B cell (primary cell): ENCODE data around the gene ARMC9. TPM values are rescaled to one million over a fixed set of nuclear protein-coding genes. Genes with fewer than 3 reads are reported as not detected.

Experiments
- ATAC-seq: fragments of 200-7000 bp; cut with Tn5 transposase; one replicate; pipeline ENCODE4 v1.10.0; 2021; ENCODE audit warnings: low read depth, mild to moderate bottlenecking, moderate number of reproducible peaks, moderate library complexity
- CTCF ChIA-PET: fragments of 350-600 bp; sonication (Branson Sonifier 250); formaldehyde crosslinking; loops from one replicate; lab custom pipeline; 2021; ENCODE audit warnings: antibody characterized with exemption, inconsistent platforms; lab: Charles Lee
- POLR2A ChIA-PET: fragments of 350-600 bp; sonication (Branson Sonifier 250); formaldehyde crosslinking; loops from one replicate; lab custom pipeline; 2021; ENCODE audit warnings: antibody characterized with exemption; lab: Charles Lee
- DNase-seq: peaks from one replicate; pipeline ENCODE4 v3.0.0; 2013
- H2AFZ ChIP-seq: 2 replicates; pipeline ENCODE4 v1.6.1; 2012; ENCODE audit warnings: mild to moderate bottlenecking, low read depth, low read length; ENCODE audit not compliant: insufficient read depth, poor library complexity, severe bottlenecking
- H3K27ac ChIP-seq, 2 donors: 1 replicate in 1 of 2; 2 replicates in 1 of 2; pipeline ENCODE4 v1.5.1; 2012 to 2013; ENCODE audit warnings: low read length in 2 of 2, mild to moderate bottlenecking in 2 of 2, moderate library complexity in 1 of 2
- H3K27me3 ChIP-seq, 4 experiments: fragments of 200-600 bp in 1 of 4; sonication (generic) in 1 of 4; replicated peaks in 1 of 4; 1 replicate in 2 of 4; 2 replicates in 2 of 4; pipeline versions ENCODE4 v1.6.1 to v1.7.0; 2013 to 2016; ENCODE audit warnings: low read length in 3 of 4, mild to moderate bottlenecking in 2 of 4, mixed read lengths in 1 of 4, moderate library complexity in 1 of 4; ENCODE audit not compliant: insufficient read depth in 4 of 4, control insufficient read depth in 3 of 4; ENCODE audit errors: control extremely low read depth in 1 of 4
- H3K36me3 ChIP-seq, 2 experiments: replicated peaks in 1 of 2; 1 replicate in 1 of 2; 2 replicates in 1 of 2; pipeline versions ENCODE4 v1.6.1 to v1.7.1; 2013; ENCODE audit warnings: low read length in 1 of 2; ENCODE audit not compliant: insufficient read depth in 2 of 2, control insufficient read depth in 1 of 2; ENCODE audit errors: control extremely low read depth in 1 of 2, extremely low read depth in 1 of 2
- H3K4me1 ChIP-seq, 2 donors: fragments of 200-600 bp in 1 of 2; sonication (generic) in 1 of 2; 1 replicate in 1 of 2; 2 replicates in 1 of 2; pipeline versions ENCODE4 v1.5.1 to v1.6.1; 2013 to 2017; ENCODE audit warnings: low read length in 2 of 2; ENCODE audit not compliant: control insufficient read depth in 2 of 2, insufficient read depth in 2 of 2
- H3K4me2 ChIP-seq: replicated peaks from 2 replicates; pipeline ENCODE3; 2012; ENCODE audit warnings: mild to moderate bottlenecking, low read depth, low read length; ENCODE audit not compliant: poor library complexity, severe bottlenecking
- H3K4me3 ChIP-seq, 5 experiments: fragments of 200-600 bp in 1 of 5; sonication (generic) in 1 of 5; 1 replicate in 3 of 5; 2 replicates in 2 of 5; pipeline versions ENCODE4 v1.5.1 to v1.7.0; 2011 to 2016; ENCODE audit warnings: low read length in 4 of 5, mild to moderate bottlenecking in 4 of 5, low read depth in 2 of 5, control low read depth in 1 of 5, moderate library complexity in 1 of 5; ENCODE audit not compliant: insufficient read depth in 1 of 5; ENCODE audit errors: control extremely low read depth in 1 of 5, extremely low read depth in 1 of 5
- H3K79me2 ChIP-seq: fragments of 200-600 bp; sonication (generic); one replicate; pipeline ENCODE4 v1.6.0; 2016; ENCODE audit warnings: low read length; ENCODE audit not compliant: control insufficient read depth, insufficient read depth
- H3K9ac ChIP-seq: fragments of 200-600 bp; sonication (generic); 2 replicates; pipeline ENCODE4 v1.6.1; 2017; ENCODE audit warnings: mild to moderate bottlenecking, low read length, moderate library complexity
- H3K9me3 ChIP-seq, 3 donors: one replicate each; pipeline versions ENCODE4 v1.6.1 to v1.7.1; 2013; ENCODE audit warnings: low read length in 2 of 3; ENCODE audit not compliant: control insufficient read depth in 2 of 3, insufficient read depth in 1 of 3; ENCODE audit errors: control extremely low read depth in 1 of 3
- H4K20me1 ChIP-seq: 2 replicates; pipeline ENCODE4 v1.6.0; 2012; ENCODE audit warnings: mild to moderate bottlenecking, low read length; ENCODE audit not compliant: insufficient read depth, control insufficient read depth, poor library complexity, severe bottlenecking
- H3K27ac Mint-ChIP-seq: one replicate; pipeline ENCODE4 v1.8.0; 2021; ENCODE audit warnings: mixed read lengths
- H3K27me3 Mint-ChIP-seq: one replicate; pipeline ENCODE4 v1.8.0; 2021; ENCODE audit warnings: mixed read lengths
- H3K4me1 Mint-ChIP-seq: one replicate; pipeline ENCODE4 v1.8.0; 2021; ENCODE audit warnings: mixed read lengths
- H3K4me3 Mint-ChIP-seq: one replicate; pipeline ENCODE4 v1.8.0; 2021; ENCODE audit warnings: mixed read lengths
- H3K9me3 Mint-ChIP-seq: one replicate; pipeline ENCODE4 v1.8.0; 2022; ENCODE audit warnings: mixed read lengths; ENCODE audit not compliant: insufficient read depth
- EZH2 ChIP-seq: IDR thresholded peaks from 2 replicates; pipeline ENCODE4 v1.6.1; 2012; ENCODE audit warnings: borderline replicate concordance, low read depth, mild to moderate bottlenecking, moderate library complexity, low read length; ENCODE audit not compliant: insufficient read depth, poor library complexity, severe bottlenecking
- WGBS: methylation state at CpG from one replicate; pipeline ENCODE4 v1.1.5; 2013; ENCODE audit warnings: missing lambda C conversion rate; ENCODE audit not compliant: insufficient coverage; 5-methylcytosine and 5-hydroxymethylcytosine counted together
- intact Hi-C: fragments of 100-400 bp; cut with micrococcal nuclease; formaldehyde crosslinking; loops from one replicate; pipeline ENCODE4 v1.10.0; 2022
- polyA plus RNA-seq: library from polyadenylated mRNA; depleted of rRNA; stranded (reverse); fragments of >200 nt; gene quantifications from 2 replicates; pipeline ENCODE4 v1.2.3, GENCODE V29; 2012
- total RNA-seq, 2 donors: library from RNA; stranded (reverse); fragments of 120-200 nt in 1 of 2; gene quantifications; 1 replicate in 1 of 2; 2 replicates in 1 of 2; pipeline versions ENCODE4 v1.2.3 to v1.2.4, GENCODE V29; 2013 to 2022
- TF ChIP-seq, protein P1 (sequence below): fragments of 200-600 bp; IDR thresholded peaks from one replicate; pipeline ENCODE4 v1.8.0; 2022; ENCODE audit warnings: antibody characterized with exemption, mild to moderate bottlenecking

ARMC9 gene
- total and polyA plus RNA-seq, 2 donors (not counting 1 experiment from before 2014, with no cell fraction given) = 0.40 to 5.4 TPM

DNA sequence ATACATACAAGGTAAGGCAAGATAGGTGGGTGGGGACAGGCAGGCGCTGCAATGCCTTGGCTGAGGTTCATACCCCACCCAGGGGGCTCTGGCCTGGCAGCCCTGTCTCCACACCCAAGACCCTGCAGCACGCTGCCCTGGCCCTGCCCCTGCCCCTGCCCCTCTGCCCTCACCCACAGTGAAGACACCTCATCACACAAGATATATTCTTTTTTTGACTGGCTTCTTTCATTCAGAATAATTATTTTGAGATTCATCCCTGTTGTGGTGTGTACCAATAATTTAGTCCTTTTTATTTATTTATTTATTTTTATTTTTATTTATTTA is 185.6 kb downstream of the ARMC9 start:
- ATAC-seq = no peak
- Histone ChIP-seq H3K27me3 (no peaks in the 10 kb centered on the region), H2AFZ (no peak overlapping the region), H3K79me2 (peaks cover 2% of the 10 kb centered on the region), H3K4me2 (no peak overlapping the region), H3K36me3 (no peaks in the 10 kb centered on the region), H3K9ac (no peak overlapping the region), H4K20me1 (no peaks in the 10 kb centered on the region), H3K4me3 (no peak overlapping the region), H3K9me3 (peaks cover 1 to 16% (median 4%) of the 10 kb centered on the region in 3 donors), H3K27ac (no peak overlapping the region), H3K4me1 (peaks cover 0 to 7% of the 10 kb centered on the region in 2 donors)
- Mint-ChIP-seq H3K4me3 (no peak overlapping the region), H3K27me3 (peaks cover 3% of the 10 kb centered on the region), H3K4me1 (peaks cover 2% of the 10 kb centered on the region), H3K9me3 (peaks cover 7% of the 10 kb centered on the region), H3K27ac (no peak overlapping the region)
- intact Hi-C loops = no loop called here
- ChIA-PET CTCF (interaction anchor here (2.4 kb wide), 1 partner anchor 10 kb away, joined by 10 read pairs; no protein-coding TSS in a partner anchor), POLR2A (no interaction called here)
- no CpG with 5 or more reads among the region's 2 CpGs for WGBS
- TF ChIP-seq EZH2 = no peak
- DNase-seq = no peak

DNA sequence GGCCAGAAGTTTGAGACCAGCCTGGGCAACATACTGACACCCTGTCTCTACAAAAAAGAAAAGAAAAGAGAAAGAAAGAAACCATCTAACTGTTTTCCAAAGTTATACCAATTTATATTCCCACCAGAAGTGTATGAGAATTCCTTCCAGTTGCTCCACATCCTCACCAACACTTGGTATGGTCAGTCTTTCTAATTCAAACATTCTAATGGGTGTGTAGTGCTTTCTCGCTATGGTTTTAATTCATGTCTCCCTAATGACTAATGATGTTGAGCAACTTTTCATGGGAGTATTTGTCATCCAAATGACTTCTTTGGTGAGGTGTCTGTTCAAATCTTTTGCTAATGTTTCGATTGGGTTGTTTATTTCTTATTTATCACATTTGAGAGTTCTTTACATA is 186.5 kb downstream of the ARMC9 start:
- intact Hi-C loops = no loop called here
- no peak for DNase-seq
- Mint-ChIP-seq H3K27ac (no peak overlapping the region), H3K9me3 (peaks cover 7% of the 10 kb centered on the region), H3K27me3 (peaks cover 3% of the 10 kb centered on the region), H3K4me3 (no peak overlapping the region), H3K4me1 (peaks cover 2% of the 10 kb centered on the region)
- Histone ChIP-seq H3K4me2 (no peak overlapping the region), H3K27me3 (no peaks in the 10 kb centered on the region), H3K4me1 (peaks cover 0 to 7% of the 10 kb centered on the region in 2 donors), H3K9me3 (peaks cover 1 to 16% (median 4%) of the 10 kb centered on the region in 3 donors), H3K4me3 (no peak overlapping the region), H3K36me3 (no peaks in the 10 kb centered on the region), H3K27ac (no peak overlapping the region), H2AFZ (no peak overlapping the region), H3K79me2 (peaks cover 9% of the 10 kb centered on the region), H3K9ac (no peak overlapping the region), H4K20me1 (no peaks in the 10 kb centered on the region)
- POLR2A ChIA-PET = interaction anchor here (0.6 kb wide), 1 partner anchor 362 kb away, joined by 7 read pairs; no protein-coding TSS in a partner anchor
- TF ChIP-seq, protein P1, sequence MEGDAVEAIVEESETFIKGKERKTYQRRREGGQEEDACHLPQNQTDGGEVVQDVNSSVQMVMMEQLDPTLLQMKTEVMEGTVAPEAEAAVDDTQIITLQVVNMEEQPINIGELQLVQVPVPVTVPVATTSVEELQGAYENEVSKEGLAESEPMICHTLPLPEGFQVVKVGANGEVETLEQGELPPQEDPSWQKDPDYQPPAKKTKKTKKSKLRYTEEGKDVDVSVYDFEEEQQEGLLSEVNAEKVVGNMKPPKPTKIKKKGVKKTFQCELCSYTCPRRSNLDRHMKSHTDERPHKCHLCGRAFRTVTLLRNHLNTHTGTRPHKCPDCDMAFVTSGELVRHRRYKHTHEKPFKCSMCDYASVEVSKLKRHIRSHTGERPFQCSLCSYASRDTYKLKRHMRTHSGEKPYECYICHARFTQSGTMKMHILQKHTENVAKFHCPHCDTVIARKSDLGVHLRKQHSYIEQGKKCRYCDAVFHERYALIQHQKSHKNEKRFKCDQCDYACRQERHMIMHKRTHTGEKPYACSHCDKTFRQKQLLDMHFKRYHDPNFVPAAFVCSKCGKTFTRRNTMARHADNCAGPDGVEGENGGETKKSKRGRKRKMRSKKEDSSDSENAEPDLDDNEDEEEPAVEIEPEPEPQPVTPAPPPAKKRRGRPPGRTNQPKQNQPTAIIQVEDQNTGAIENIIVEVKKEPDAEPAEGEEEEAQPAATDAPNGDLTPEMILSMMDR = no peak
- no peak for TF ChIP-seq EZH2
- no peak for ATAC-seq
- CTCF ChIA-PET = interaction anchor here (2.4 kb wide), 1 partner anchor 9 kb away, joined by 10 read pairs; no protein-coding TSS in a partner anchor
- WGBS = no CpG with 5 or more reads among the region's 2 CpGs
